ENCODE data around the gene ANO4.

GRCh38 chr12:101044512-101045059 lies 250.0 kb downstream of the ANO4 start:
- TF ChIP-seq POLR2A (IDR thresholded peaks at IDR 0.05) (no peak), CTCF (IDR thresholded peaks at IDR 0.05) (no peak)
